ENCODE data around the gene GRAMD1C.

GRAMD1C gene

GRCh38 chr3:113912552-113913236 lies 74.1 kb downstream of the GRAMD1C start:
- no peak overlapping the region for H3K27ac ChIP-seq (ENCODE audit: low read depth, low read length)
- H3K36me3 ChIP-seq (ENCODE audit: control insufficient read depth, insufficient read depth, low read length), result no peaks in the 10 kb centered on the region
- no peaks in the 10 kb centered on the region for H3K27me3 ChIP-seq (ENCODE audit: control insufficient read depth, insufficient read depth, low read length)
- no peak overlapping the region for H3K4me3 ChIP-seq (ENCODE audit: low read length)
- no peaks in the 10 kb centered on the region for H3K4me1 ChIP-seq (ENCODE audit: control insufficient read depth, insufficient read depth, low read length)
- H3K9ac ChIP-seq (ENCODE audit: low read length), result no peak overlapping the region

GRCh38 chr3:113914646-113915045 lies 76.1 kb downstream of the GRAMD1C start:
- H3K27ac ChIP-seq (ENCODE audit: low read depth, low read length), result no peak overlapping the region
- H3K9ac ChIP-seq (ENCODE audit: low read length), result no peak overlapping the region
- no peaks in the 10 kb centered on the region for H3K36me3 ChIP-seq (ENCODE audit: control insufficient read depth, insufficient read depth, low read length)
- H3K4me1 ChIP-seq (ENCODE audit: control insufficient read depth, insufficient read depth, low read length), result no peaks in the 10 kb centered on the region
- no peaks in the 10 kb centered on the region for H3K27me3 ChIP-seq (ENCODE audit: control insufficient read depth, insufficient read depth, low read length)
- H3K4me3 ChIP-seq (ENCODE audit: low read length), result no peak overlapping the region

GRCh38 chr3:113927556-113927955 lies 89.0 kb downstream of the GRAMD1C start:
- Histone ChIP-seq H3K9ac (ENCODE audit: low read length) (no peak overlapping the region), H3K4me1 (ENCODE audit: control insufficient read depth, insufficient read depth, low read length) (no peaks in the 10 kb centered on the region), H3K36me3 (ENCODE audit: control insufficient read depth, insufficient read depth, low read length) (no peaks in the 10 kb centered on the region), H3K27ac (ENCODE audit: low read depth, low read length) (no peak overlapping the region), H3K27me3 (ENCODE audit: control insufficient read depth, insufficient read depth, low read length) (no peaks in the 10 kb centered on the region), H3K4me3 (ENCODE audit: low read length) (no peak overlapping the region)

GRCh38 chr3:113946831-113947230 lies 108.2 kb downstream of the GRAMD1C start:
- no peaks in the 10 kb centered on the region for H3K36me3 ChIP-seq (ENCODE audit: control insufficient read depth, insufficient read depth, low read length)
- no peaks in the 10 kb centered on the region for H3K4me1 ChIP-seq (ENCODE audit: control insufficient read depth, insufficient read depth, low read length)
- no peaks in the 10 kb centered on the region for H3K27me3 ChIP-seq (ENCODE audit: control insufficient read depth, insufficient read depth, low read length)
- no peak overlapping the region for H3K27ac ChIP-seq (ENCODE audit: low read depth, low read length)
- no peak overlapping the region for H3K4me3 ChIP-seq (ENCODE audit: low read length)
- H3K9ac ChIP-seq (ENCODE audit: low read length), result no peak overlapping the region

- H3K27me3 ChIP-seq (ENCODE audit: control insufficient read depth, insufficient read depth, low read length), result no peaks in the 10 kb centered on the region
- no peaks in the 10 kb centered on the region for H3K36me3 ChIP-seq (ENCODE audit: control insufficient read depth, insufficient read depth, low read length)
- H3K4me3 ChIP-seq (ENCODE audit: low read length), result peak within 1 kb of the TSS; percentile 90
- H3K9ac ChIP-seq (ENCODE audit: low read length), result peak within 1 kb of the TSS; percentile 36
- no peak within 1 kb of the TSS for H3K27ac ChIP-seq (ENCODE audit: low read depth, low read length)
- no peaks in the 10 kb centered on the region for H3K4me1 ChIP-seq (ENCODE audit: control insufficient read depth, insufficient read depth, low read length)
Observed at GRCh38 chr3:113947372-113948014, 108.9 kb downstream of the GRAMD1C start, which contains the start of gene ZDHHC23. Gene ZDHHC23 (plus strand): TSS chr3:113948013. CDS start chr3:113948803, 790 bp downstream.

- peak overlapping the region; percentile 90 for H3K4me3 ChIP-seq (ENCODE audit: low read length)
- H3K36me3 ChIP-seq (ENCODE audit: control insufficient read depth, insufficient read depth, low read length), result no peaks in the 10 kb centered on the region
- H3K27ac ChIP-seq (ENCODE audit: low read depth, low read length), result no peak overlapping the region
- no peaks in the 10 kb centered on the region for H3K4me1 ChIP-seq (ENCODE audit: control insufficient read depth, insufficient read depth, low read length)
- H3K27me3 ChIP-seq (ENCODE audit: control insufficient read depth, insufficient read depth, low read length), result no peaks in the 10 kb centered on the region
- peak overlapping the region; percentile 36 for H3K9ac ChIP-seq (ENCODE audit: low read length)
Observed at GRCh38 chr3:113948015-113948917, 109.7 kb downstream of the GRAMD1C start.

- no peak overlapping the region for H3K27ac ChIP-seq (ENCODE audit: low read depth, low read length)
- no peak overlapping the region for H3K9ac ChIP-seq (ENCODE audit: low read length)
- no peaks in the 10 kb centered on the region for H3K36me3 ChIP-seq (ENCODE audit: control insufficient read depth, insufficient read depth, low read length)
- H3K4me3 ChIP-seq (ENCODE audit: low read length), result no peak overlapping the region
- no peaks in the 10 kb centered on the region for H3K27me3 ChIP-seq (ENCODE audit: control insufficient read depth, insufficient read depth, low read length)
- H3K4me1 ChIP-seq (ENCODE audit: control insufficient read depth, insufficient read depth, low read length), result no peaks in the 10 kb centered on the region
Observed at GRCh38 chr3:113952921-113953320, 114.3 kb downstream of the GRAMD1C start.

GRCh38 chr3:113953677-113954076 lies 115.1 kb downstream of the GRAMD1C start:
- Histone ChIP-seq H3K4me1 (ENCODE audit: control insufficient read depth, insufficient read depth, low read length) (no peaks in the 10 kb centered on the region), H3K27me3 (ENCODE audit: control insufficient read depth, insufficient read depth, low read length) (no peaks in the 10 kb centered on the region), H3K4me3 (ENCODE audit: low read length) (no peak overlapping the region), H3K9ac (ENCODE audit: low read length) (no peak overlapping the region), H3K36me3 (ENCODE audit: control insufficient read depth, insufficient read depth, low read length) (no peaks in the 10 kb centered on the region), H3K27ac (ENCODE audit: low read depth, low read length) (no peak overlapping the region)

- Histone ChIP-seq H3K4me1 (ENCODE audit: control insufficient read depth, insufficient read depth, low read length) (no peaks in the 10 kb centered on the region), H3K9ac (ENCODE audit: low read length) (no peak overlapping the region), H3K4me3 (ENCODE audit: low read length) (no peak overlapping the region), H3K36me3 (ENCODE audit: control insufficient read depth, insufficient read depth, low read length) (no peaks in the 10 kb centered on the region), H3K27ac (ENCODE audit: low read depth, low read length) (no peak overlapping the region), H3K27me3 (ENCODE audit: control insufficient read depth, insufficient read depth, low read length) (no peaks in the 10 kb centered on the region)
Observed at GRCh38 chr3:113954091-113954685, 115.6 kb downstream of the GRAMD1C start.

- H3K4me1 ChIP-seq (ENCODE audit: control insufficient read depth, insufficient read depth, low read length), result no peaks in the 10 kb centered on the region
- H3K9ac ChIP-seq (ENCODE audit: low read length), result no peak overlapping the region
- H3K36me3 ChIP-seq (ENCODE audit: control insufficient read depth, insufficient read depth, low read length), result peaks cover 3% of the 10 kb centered on the region
- no peak overlapping the region for H3K27ac ChIP-seq (ENCODE audit: low read depth, low read length)
- H3K4me3 ChIP-seq (ENCODE audit: low read length), result no peak overlapping the region
- no peaks in the 10 kb centered on the region for H3K27me3 ChIP-seq (ENCODE audit: control insufficient read depth, insufficient read depth, low read length)
Observed at GRCh38 chr3:113963879-113964278, 125.3 kb downstream of the GRAMD1C start.

GRCh38 chr3:113966172-113966571 lies 127.6 kb downstream of the GRAMD1C start:
- no peak overlapping the region for H3K27ac ChIP-seq (ENCODE audit: low read depth, low read length)
- H3K9ac ChIP-seq (ENCODE audit: low read length), result no peak overlapping the region
- H3K27me3 ChIP-seq (ENCODE audit: control insufficient read depth, insufficient read depth, low read length), result no peaks in the 10 kb centered on the region
- no peak overlapping the region for H3K4me3 ChIP-seq (ENCODE audit: low read length)
- H3K4me1 ChIP-seq (ENCODE audit: control insufficient read depth, insufficient read depth, low read length), result no peaks in the 10 kb centered on the region
- peaks cover under 1% of the 10 kb centered on the region for H3K36me3 ChIP-seq (ENCODE audit: control insufficient read depth, insufficient read depth, low read length)

GRCh38 chr3:113968986-113969385 lies 130.4 kb downstream of the GRAMD1C start:
- Histone ChIP-seq H3K36me3 (ENCODE audit: control insufficient read depth, insufficient read depth, low read length) (no peaks in the 10 kb centered on the region), H3K4me3 (ENCODE audit: low read length) (no peak overlapping the region), H3K4me1 (ENCODE audit: control insufficient read depth, insufficient read depth, low read length) (no peaks in the 10 kb centered on the region), H3K9ac (ENCODE audit: low read length) (no peak overlapping the region), H3K27ac (ENCODE audit: low read depth, low read length) (no peak overlapping the region), H3K27me3 (ENCODE audit: control insufficient read depth, insufficient read depth, low read length) (no peaks in the 10 kb centered on the region)

Data from rectal smooth muscle tissue (tissue), 1 donor.